HG02571 (cell line): Measurements from ENCODE around the gene TIMP3.

Experiments used
- ATAC-seq: cut with Tn5 transposase; IDR thresholded peaks from one replicate; pipeline ENCODE4 v1.9.1; 2021; ENCODE audit warnings: mild to moderate bottlenecking, moderate library complexity; ENCODE audit not compliant: unreplicated experiment

TIMP3 gene

DNA sequence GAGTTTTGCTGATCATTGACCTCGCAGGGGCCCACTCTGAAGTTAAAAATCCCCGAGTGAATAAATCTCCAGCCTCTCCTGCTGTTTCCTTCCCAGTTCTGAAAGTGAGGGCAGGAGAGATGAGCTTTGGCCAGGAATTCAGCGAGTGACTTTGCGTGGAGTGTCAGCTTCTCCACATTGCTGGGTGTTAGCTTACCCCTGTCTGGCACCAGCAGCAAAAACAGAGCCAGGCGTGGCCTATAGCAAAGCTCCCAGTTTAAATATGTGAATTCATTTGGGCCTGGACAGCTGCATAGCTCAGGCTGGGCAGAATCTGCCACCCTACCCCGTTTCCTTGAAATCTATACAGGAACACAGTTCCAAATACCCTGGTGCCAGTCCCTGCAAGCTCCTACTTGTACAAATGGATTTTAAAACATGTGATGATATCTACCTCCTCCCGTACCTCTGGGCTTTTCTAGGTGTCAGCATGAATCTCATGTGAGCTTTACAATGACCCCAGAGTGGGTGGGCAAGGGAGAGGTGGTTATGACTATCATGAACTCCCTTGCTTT is 25.6 kb downstream of the TIMP3 start:
- ATAC-seq = no peak

DNA sequence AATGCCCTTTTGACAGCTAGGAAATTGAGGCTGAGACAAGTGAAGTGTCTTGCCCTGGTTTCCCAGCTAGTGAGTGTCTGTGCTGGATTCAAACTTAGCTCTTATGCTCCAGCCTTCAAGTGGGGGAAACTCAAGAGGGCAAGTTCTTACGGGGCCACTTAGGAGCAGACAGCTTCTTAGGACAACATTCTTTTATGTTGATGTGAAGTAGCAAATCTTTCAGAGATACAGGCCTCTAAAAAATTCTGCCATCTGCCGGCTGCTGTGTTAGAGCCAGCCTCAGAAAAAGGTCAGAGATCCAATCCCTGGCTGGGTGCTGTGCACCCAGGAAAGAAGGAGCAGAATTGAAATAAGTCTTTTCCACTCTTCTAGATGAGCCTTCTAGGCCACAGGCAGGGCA is 26.6 kb downstream of the TIMP3 start:
- no peak for ATAC-seq

- ATAC-seq = no peak
Measured at GRCh38 chr22:32828561-32828960, 27.1 kb downstream of the TIMP3 start.

GRCh38 chr22:32829451-32829851 is 27.9 kb downstream of the TIMP3 start:
- no peak for ATAC-seq

DNA sequence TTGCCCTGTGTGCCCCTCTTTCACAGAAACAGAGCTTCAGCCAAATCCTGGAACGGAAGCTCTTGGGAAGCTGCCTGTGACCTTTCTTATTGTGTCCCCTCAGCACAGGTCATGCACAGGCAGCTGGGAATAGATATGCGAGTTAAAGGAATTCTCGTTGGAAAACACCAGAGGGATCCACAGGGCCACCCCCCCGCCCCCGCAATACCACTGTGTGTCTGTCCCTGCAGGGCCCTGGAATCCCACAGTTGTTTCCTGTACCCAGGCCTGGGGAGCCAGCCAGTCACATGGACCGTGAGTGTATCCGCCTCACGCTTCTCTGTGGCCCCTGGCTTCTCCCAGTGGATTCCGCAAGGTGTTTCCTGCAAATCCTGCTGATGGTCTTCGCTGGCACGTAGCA is 29.0 kb downstream of the TIMP3 start:
- no peak for ATAC-seq

DNA sequence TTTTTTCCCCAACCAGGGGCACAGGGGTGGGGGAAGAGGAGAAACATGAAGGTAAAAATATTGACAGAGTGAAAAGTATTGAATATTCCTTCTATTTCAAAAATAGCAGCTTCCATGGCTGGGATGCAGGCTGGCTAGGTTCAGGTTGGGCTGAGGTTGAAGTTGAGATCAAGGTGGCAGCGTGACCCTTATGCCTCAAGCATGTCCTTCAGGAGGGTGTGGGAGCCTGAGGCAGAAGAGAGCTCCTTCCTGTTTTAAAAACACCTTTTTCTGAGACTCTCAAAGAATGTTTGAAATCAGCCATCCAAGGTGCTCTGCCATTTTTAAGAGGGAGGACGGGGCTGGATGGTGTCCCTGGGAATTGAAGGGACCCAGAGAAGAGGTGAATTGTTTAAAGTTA is 29.5 kb downstream of the TIMP3 start:
- ATAC-seq = no peak

GRCh38 chr22:32831584-32831983 is 30.1 kb downstream of the TIMP3 start:
- ATAC-seq = no peak

GRCh38 chr22:32832174-32832573 is 30.7 kb downstream of the TIMP3 start:
- ATAC-seq = no peak

DNA sequence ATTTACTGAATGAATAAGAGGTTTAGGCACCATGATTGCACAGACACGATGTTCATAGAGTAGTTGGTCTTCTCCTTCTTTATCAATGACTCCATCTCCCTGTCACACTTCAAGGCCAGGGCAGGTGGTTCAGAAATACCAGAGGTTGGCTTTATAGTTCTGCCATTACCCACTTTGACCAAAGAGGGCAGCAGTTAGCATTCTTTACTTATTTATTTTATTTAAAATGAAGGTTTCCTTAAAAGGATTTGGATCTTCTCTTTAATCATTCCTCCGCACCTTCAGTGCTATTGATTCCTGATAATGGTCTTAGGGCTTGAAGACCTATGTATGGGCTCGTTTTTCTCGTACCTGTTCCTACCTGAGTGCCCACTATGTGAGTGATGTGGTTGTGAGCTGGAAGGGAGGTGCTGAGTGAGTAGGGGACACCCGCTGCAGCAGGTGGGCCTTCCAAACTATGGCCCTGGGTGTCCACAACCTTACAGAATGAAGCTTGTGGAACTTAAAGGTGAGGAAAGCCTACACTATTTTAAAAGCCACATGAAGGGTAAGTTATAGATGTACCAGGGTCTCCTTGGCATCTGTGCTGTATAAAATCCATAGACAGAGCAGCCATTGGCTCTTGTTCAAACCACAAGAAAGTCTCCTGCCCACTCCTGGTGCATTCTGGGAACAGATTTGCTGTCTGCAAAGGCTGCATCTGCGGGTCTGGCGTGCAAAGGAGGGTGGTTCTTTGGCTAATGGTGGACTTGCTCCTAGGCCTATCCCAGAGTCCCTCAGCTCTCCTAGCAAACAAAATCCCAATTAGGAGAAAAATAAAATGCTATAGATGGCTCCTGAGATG is 35.0 kb downstream of the TIMP3 start:
- ATAC-seq = no peak

DNA sequence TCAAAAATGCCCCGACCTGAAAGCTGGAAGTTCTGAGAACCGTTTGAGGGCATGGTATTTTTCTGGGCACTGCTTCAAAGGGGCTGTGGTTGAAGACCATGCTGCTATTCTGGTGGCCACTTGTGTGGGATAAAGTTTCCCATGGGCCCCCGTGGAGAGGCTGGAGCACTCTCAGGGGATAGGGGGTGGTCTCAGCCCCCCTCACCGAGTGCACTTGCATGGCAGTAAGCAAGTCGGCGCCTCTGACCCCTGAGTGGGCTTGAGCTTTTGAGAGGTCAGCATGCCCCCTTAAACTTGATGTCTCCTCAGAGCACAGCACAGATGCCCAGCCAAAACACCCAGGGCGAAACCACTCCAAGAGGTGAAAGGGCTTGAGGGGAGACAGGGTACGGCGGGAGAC is 35.6 kb downstream of the TIMP3 start:
- no peak for ATAC-seq

GRCh38 chr22:32837803-32838202 is 36.3 kb downstream of the TIMP3 start:
- no peak for ATAC-seq

- ATAC-seq = no peak
Measured at GRCh38 chr22:32839831-32840584, 38.5 kb downstream of the TIMP3 start.

DNA sequence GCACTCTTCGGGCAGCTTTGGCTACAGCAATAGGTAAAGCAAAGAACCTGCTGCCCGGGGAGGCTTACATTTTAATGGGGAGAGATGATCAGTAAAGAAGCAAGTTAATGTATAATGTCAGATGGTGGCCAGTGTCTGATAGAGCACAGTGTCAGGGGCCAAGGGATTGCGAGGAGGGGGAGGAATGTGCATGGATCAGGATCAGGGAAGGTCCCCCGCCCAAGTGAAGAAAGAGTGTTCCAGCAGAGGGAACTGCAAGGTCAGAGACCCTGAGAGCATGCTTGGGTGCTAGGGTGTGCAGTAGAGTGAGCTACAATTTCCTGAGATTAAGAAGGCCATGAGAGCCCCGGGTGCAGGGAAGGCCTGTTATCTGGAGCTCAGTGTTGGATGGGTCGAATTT is 39.7 kb downstream of the TIMP3 start:
- ATAC-seq = no peak

- ATAC-seq = no peak
Measured at GRCh38 chr22:32842486-32842885, 41.0 kb downstream of the TIMP3 start.

DNA sequence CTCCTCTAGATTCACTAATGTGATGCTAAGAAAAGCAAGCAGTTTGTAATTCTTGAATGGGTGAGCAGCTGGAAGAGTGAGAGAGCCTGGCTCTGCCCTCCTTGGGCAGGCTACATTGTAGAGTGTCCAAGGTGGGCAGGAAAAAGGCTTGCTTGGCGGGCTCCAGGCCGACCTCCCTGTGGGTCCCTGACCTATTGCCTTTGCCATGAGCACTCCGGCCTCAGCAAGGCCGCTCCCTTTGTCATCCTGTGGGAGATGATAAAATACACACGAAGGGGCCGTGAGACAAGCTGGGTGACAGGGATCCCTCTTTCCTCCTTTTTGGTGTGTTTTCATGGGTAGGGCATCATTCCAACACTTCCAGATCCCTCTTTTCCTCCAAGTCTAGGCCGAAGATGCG is 41.8 kb downstream of the TIMP3 start:
- ATAC-seq = no peak

DNA sequence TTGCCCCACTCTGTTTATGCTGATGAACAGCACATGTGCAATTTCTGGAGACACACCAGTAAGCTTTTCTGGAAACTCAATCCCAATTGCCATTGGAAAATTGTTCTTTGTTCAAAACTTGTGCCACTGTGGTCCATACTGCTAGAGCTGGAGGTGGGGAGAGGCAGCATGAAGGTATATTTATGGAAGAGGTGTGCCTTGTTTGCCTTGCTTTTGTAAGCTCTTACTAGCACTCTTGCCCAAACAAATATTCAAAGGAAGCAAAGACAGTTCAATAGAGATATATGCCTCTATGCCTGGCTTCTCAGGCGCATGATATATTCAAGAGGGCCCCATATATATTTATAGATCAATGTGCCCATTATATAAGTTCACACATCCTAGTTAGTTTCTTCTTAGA is 42.7 kb downstream of the TIMP3 start:
- no peak for ATAC-seq

DNA sequence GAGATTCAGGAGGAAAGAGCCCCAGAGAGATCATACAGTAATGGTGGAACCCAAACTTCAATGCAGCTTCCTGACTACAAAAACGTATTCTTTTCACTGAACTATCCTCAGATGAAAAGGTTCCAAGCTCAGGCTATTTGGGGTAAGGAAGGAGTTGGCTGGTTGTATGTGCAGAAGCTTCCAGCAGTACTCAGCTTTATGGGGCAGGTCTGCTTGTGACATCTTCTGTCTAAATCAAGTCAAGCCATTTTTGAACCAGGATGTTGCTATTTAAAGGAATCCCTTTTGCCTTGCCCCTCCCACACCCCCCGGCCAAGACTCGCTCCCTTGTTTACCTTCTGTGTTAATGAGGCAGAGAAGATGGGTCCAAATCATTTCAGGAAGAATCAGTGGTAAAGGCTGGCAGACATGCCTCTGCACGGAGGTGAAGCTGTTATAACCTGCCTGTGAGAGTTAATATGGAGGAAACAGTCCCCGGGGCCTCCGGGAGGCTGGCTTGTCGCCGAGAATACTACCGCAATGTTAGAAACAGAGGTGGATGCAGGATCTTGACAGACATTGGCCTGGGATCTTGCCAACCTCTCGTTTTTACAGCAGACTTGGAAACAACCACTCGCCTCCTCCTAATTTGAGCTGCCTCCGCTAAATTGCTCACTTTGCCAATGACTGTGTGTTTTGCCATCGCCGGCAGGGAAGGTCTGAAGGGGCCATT is 45.4 kb downstream of the TIMP3 start:
- no peak for ATAC-seq

DNA sequence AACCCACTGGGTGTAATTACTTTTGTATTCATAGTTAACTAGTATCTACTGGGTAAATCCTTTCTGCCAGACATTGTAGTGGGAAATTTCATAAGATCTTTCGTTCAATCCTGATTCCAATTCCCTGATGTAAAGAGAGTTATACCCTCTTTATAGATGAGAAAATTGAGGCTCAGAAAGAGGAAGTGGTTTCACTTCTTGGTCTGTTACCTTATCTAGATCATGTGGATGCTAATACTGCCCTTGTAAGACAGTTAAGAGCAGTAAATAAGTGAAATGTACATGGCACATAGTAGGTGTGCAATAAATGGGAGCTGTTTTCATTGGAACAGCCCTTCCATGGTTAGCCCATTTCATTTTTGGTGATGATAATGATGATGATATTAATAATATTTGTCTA is 46.7 kb downstream of the TIMP3 start:
- ATAC-seq = no peak

DNA sequence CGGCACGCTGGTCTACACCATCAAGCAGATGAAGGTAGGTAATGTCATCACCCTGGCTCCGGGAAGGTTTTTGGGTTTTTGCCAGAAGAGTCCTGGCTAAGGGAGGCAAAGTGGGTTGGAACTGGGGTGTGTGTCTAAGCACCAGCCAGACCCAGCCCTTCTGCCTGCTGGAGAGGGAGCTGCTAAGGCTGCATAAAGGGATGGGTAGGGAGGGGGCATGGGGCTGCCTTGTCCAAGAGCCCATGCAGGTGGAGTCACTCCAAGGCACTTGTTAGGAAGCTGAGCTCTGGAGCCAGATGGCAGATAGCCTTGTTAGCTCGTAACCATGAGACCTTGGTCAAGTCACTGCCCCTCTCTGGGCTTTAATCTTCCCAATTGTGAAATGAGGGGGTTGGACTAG is 48.0 kb downstream of the TIMP3 start:
- no peak for ATAC-seq

GRCh38 chr22:32850157-32850556 is 48.7 kb downstream of the TIMP3 start:
- ATAC-seq = no peak
